Skeletal muscle tissue (tissue), 4 donors: Measurements from ENCODE around the gene GRID2. TPM values are rescaled to one million over a fixed set of nuclear protein-coding genes. Genes with fewer than 3 reads are reported as not detected.

Experiments used
- H3K27ac ChIP-seq: one replicate; pipeline ENCODE4 v1.7.0; 2013; ENCODE audit warnings: mild to moderate bottlenecking, low read depth, low read length, inconsistent platforms
- H3K27me3 ChIP-seq, 3 donors: one replicate each; pipeline ENCODE4 v1.7.0; 2013; ENCODE audit warnings: low read length in 3 of 3; ENCODE audit not compliant: control insufficient read depth in 3 of 3, insufficient read depth in 3 of 3
- H3K36me3 ChIP-seq, 3 donors: one replicate each; pipeline ENCODE4 v1.7.0; 2013; ENCODE audit warnings: low read length in 3 of 3; ENCODE audit not compliant: control insufficient read depth in 3 of 3, insufficient read depth in 3 of 3
- H3K4me1 ChIP-seq, 3 donors: one replicate each; pipeline ENCODE4 v1.7.0; 2013; ENCODE audit warnings: low read length in 3 of 3, mild to moderate bottlenecking in 3 of 3; ENCODE audit not compliant: control insufficient read depth in 3 of 3, insufficient read depth in 3 of 3
- H3K4me3 ChIP-seq, 3 donors: one replicate each; pipeline ENCODE4 v1.7.0; 2013; ENCODE audit warnings: low read length in 3 of 3
- H3K9ac ChIP-seq, 3 donors: one replicate each; pipeline ENCODE4 v1.7.0; 2013; ENCODE audit warnings: low read length in 3 of 3, mild to moderate bottlenecking in 3 of 3, moderate library complexity in 2 of 3, low read depth in 1 of 3
- H3K9me3 ChIP-seq, 3 donors: one replicate each; pipeline ENCODE4 v1.7.0; 2013; ENCODE audit warnings: low read length in 3 of 3; ENCODE audit not compliant: control insufficient read depth in 3 of 3
- total RNA-seq: library from RNA; depleted of rRNA; stranded (reverse); fragments of >200 nt; gene quantifications from one replicate; pipeline ENCODE4 v1.2.3, GENCODE V29; 2014
- donor health status: Osteomylitis.

Gene GRID2
- total RNA-seq, 1 donor from 2014 or later = 1.6 TPM

- Histone ChIP-seq H3K27me3 (no peaks in the 10 kb centered on the region), H3K9ac (no peak overlapping the region), H3K36me3 (no peaks in the 10 kb centered on the region), H3K4me1 (no peaks in the 10 kb centered on the region), H3K27ac (no peak overlapping the region), H3K9me3 (no peaks in the 10 kb centered on the region), H3K4me3 (no peak overlapping the region)
Measured at GRCh38 chr4:93532234-93532633, 1228.5 kb downstream of the GRID2 start.

- Histone ChIP-seq H3K27me3 (no peaks in the 10 kb centered on the region), H3K4me3 (no peak overlapping the region), H3K9ac (no peak overlapping the region), H3K9me3 (no peaks in the 10 kb centered on the region), H3K36me3 (no peaks in the 10 kb centered on the region), H3K27ac (no peak overlapping the region), H3K4me1 (no peaks in the 10 kb centered on the region)
Measured at GRCh38 chr4:93540562-93540961, 1236.8 kb downstream of the GRID2 start.

- Histone ChIP-seq H3K27me3 (no peaks in the 10 kb centered on the region), H3K4me3 (no peak overlapping the region), H3K9ac (no peak overlapping the region), H3K9me3 (no peaks in the 10 kb centered on the region), H3K36me3 (no peaks in the 10 kb centered on the region), H3K4me1 (no peaks in the 10 kb centered on the region), H3K27ac (no peak overlapping the region)
Measured at GRCh38 chr4:93561842-93562241, 1258.1 kb downstream of the GRID2 start.

- H3K9ac ChIP-seq = no peak overlapping the region
- H3K4me1 ChIP-seq = no peaks in the 10 kb centered on the region
- H3K36me3 ChIP-seq = no peaks in the 10 kb centered on the region
- H3K27ac ChIP-seq = no peak overlapping the region
- no peak overlapping the region for H3K4me3 ChIP-seq
- no peaks in the 10 kb centered on the region for H3K27me3 ChIP-seq
- no peaks in the 10 kb centered on the region for H3K9me3 ChIP-seq
Measured at GRCh38 chr4:93568758-93569157, 1265.0 kb downstream of the GRID2 start.

GRCh38 chr4:93573285-93573684 is 1269.5 kb downstream of the GRID2 start:
- no peaks in the 10 kb centered on the region for H3K36me3 ChIP-seq
- no peaks in the 10 kb centered on the region for H3K9me3 ChIP-seq
- H3K9ac ChIP-seq = no peak overlapping the region
- no peak overlapping the region for H3K4me3 ChIP-seq
- no peak overlapping the region for H3K27ac ChIP-seq
- no peaks in the 10 kb centered on the region for H3K4me1 ChIP-seq
- H3K27me3 ChIP-seq = no peaks in the 10 kb centered on the region

- no peak overlapping the region for H3K4me3 ChIP-seq
- no peak overlapping the region for H3K27ac ChIP-seq
- no peaks in the 10 kb centered on the region for H3K4me1 ChIP-seq
- no peaks in the 10 kb centered on the region for H3K36me3 ChIP-seq
- no peak overlapping the region for H3K9ac ChIP-seq
- H3K27me3 ChIP-seq = no peaks in the 10 kb centered on the region
- H3K9me3 ChIP-seq = no peaks in the 10 kb centered on the region
Measured at GRCh38 chr4:93578942-93579341, 1275.2 kb downstream of the GRID2 start.

- Histone ChIP-seq H3K4me3 (no peak overlapping the region), H3K9ac (no peak overlapping the region), H3K4me1 (no peaks in the 10 kb centered on the region)
Measured at GRCh38 chr4:93605163-93605562, 1301.4 kb downstream of the GRID2 start.

GRCh38 chr4:93617606-93618005 is 1313.8 kb downstream of the GRID2 start:
- no peaks in the 10 kb centered on the region for H3K4me1 ChIP-seq
- H3K27me3 ChIP-seq = no peaks in the 10 kb centered on the region
- no peak overlapping the region for H3K4me3 ChIP-seq
- H3K9ac ChIP-seq = no peak overlapping the region
- no peaks in the 10 kb centered on the region for H3K36me3 ChIP-seq
- no peaks in the 10 kb centered on the region for H3K9me3 ChIP-seq
- H3K27ac ChIP-seq = no peak overlapping the region

More at GRCh38 chr4:93605163-93605562, 1301.4 kb downstream of the GRID2 start:
- Histone ChIP-seq H3K36me3 (no peaks in the 10 kb centered on the region), H3K27me3 (no peaks in the 10 kb centered on the region), H3K27ac (no peak overlapping the region), H3K9me3 (no peaks in the 10 kb centered on the region)

GRCh38 chr4:93633721-93634120 is 1330.0 kb downstream of the GRID2 start:
- Histone ChIP-seq H3K27ac (no peak overlapping the region), H3K27me3 (no peaks in the 10 kb centered on the region)

GRCh38 chr4:93635943-93636342 is 1332.2 kb downstream of the GRID2 start:
- no peaks in the 10 kb centered on the region for H3K27me3 ChIP-seq
- H3K4me3 ChIP-seq = no peak overlapping the region
- H3K9me3 ChIP-seq = no peaks in the 10 kb centered on the region
- no peak overlapping the region for H3K27ac ChIP-seq
- H3K4me1 ChIP-seq = no peaks in the 10 kb centered on the region
- H3K36me3 ChIP-seq = no peaks in the 10 kb centered on the region
- no peak overlapping the region for H3K9ac ChIP-seq

More at GRCh38 chr4:93633721-93634120, 1330.0 kb downstream of the GRID2 start:
- H3K4me3 ChIP-seq = no peak overlapping the region
- H3K9ac ChIP-seq = no peak overlapping the region
- H3K36me3 ChIP-seq = no peaks in the 10 kb centered on the region
- no peaks in the 10 kb centered on the region for H3K9me3 ChIP-seq
- H3K4me1 ChIP-seq = no peaks in the 10 kb centered on the region

GRCh38 chr4:93645120-93645519 is 1341.4 kb downstream of the GRID2 start:
- Histone ChIP-seq H3K9ac (no peak overlapping the region), H3K4me1 (no peaks in the 10 kb centered on the region), H3K27ac (no peak overlapping the region), H3K4me3 (no peak overlapping the region), H3K27me3 (no peaks in the 10 kb centered on the region), H3K9me3 (no peaks in the 10 kb centered on the region), H3K36me3 (no peaks in the 10 kb centered on the region)
